Activated CD4-positive, alpha-beta T cell treated with anti-CD3 and anti-CD28 coated beads for 48 hours (primary cell): Measurements from ENCODE around the gene HAGH.

ENCODE experiments used
- DNase-seq: peaks from one replicate; pipeline ENCODE4 v3.0.0-alpha.2; 2020

Gene HAGH

DNA sequence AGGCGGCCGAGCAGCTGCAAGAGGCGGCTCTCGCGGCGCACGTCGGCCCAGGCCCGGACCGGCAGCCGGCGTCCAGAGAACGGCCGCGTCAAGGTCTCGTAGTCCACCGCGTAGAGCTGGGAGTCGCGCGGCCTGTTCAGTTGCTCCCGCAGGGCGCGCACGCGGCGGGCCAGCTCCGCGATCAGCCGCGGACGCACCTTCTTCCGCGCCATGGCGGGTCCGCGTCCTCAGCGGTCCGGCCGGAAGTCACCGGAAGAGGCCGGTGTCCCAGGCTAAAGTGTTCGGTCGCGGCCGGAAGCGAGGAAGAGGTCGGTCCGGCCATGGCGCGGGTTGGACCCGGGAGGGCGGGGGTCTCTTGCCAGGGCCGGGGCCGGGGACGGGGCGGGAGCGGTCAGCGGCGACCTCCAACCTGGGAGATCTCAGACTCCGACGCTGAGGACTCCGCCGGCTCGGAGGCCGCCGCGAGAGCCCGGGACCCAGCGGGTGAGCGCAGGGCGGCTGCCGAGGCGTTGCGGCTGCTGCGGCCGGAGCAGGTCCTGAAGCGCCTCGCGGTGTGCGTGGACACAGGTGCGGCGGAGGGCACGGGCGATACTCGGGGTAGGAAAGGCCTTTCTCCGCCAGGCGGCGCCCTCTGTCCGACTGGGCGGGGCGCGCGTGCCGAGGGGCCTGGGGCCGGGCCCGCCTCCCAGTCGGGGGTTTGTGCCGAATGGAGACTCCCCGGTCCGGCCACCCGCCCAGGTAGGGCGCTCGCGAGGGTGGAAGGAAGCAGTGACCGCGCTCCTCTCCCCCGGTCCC, 53.5 kb downstream of the HAGH start, which contains the start of gene MRPS34:
MRPS34 (minus strand) TSS at position 227 of the 795 bp plus-strand sequence; CDS start at position 212, 15 bp downstream.
- DNase-seq: peak; percentile 87

DNA sequence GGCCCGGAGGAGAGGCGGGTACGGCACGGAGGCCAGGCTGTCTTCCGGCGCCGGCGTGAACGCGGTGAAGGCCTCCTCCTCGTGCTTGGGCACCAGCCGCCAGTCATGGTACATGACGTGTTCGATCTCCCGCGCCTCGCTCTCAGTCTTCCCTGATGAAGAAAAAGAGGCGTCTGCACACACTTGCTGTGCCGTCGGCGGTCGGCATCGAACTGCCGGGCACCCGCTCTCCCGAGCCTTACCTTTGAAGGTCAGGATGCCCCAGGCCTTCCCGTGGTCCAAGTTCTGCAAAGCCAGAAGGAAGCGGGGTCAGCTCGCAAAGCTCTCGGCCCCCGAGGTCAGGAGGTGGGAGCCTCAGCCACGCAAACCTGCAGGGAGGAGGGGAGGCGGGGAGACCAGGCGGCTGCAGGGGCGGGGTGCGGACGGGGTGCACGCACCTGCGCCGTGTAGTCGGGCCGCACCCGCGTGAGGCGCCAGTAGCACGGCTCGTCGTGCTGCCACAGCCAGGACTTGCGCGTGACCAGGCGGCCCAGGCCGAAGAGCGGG, 54.2 kb downstream of the HAGH start, which contains the start of gene EME2:
EME2 (plus strand) TSS at position 449 of the 546 bp plus-strand sequence. CDS start 418 bp downstream, outside the sequence.
- peak; percentile 81 for DNase-seq

DNA sequence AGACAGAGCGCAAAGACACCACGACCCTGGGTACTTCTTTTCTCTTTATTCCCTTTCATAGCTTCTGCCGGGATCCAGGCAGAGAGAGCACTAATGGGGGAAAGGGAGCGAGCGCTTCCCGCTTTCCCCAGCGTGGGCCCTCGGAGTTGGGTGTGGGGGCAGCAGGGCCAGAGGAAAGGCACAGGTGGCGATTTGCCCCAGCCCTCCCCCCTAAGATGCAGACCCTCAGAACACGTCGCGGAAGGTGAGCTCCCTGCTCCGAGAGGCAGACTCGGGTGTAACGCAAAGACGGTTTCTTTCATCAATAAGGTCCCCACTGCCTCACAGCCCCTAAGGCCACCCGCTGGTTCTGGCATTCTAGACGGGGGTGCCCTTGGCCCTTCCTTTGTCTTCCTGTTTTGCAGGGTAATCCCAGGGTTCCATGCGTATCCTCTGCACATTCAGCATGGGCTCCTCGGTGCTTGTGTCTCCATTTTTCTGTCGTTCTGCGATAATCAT, 54.7 kb downstream of the HAGH start:
- DNase-seq: no peak

DNA sequence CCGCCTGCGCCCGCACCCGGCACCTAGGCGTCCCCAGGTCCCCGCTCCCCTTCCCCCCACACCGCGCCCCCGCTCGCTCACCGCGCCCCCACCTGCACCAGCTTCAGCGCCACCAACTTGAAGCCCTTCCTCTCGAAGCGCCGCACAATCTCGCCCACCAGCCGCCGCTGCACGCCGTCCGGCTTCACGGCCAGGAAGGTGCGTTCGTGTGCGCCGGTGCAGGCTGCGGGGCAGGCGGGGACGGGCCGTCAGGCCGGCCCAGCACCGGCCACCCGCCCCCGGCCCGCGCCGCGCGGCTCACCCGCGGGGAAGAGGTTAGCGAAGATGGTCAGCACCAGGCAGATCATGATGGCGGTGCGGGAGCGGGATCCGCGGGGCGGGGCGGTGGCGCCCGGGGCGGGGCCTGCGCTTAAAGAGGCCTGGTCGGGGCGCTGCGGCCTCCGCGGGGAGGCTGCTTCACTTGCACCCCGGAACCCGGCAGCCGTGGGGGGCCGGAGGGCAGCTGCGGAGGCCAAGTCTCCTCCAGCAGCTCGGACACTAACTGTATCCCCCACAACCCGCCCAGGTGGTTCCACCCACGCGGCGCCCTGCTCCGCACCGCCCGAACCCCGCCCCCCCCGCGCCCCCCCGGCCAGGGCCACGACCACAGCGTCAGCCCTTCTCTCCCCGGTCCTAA, 55.3 kb downstream of the HAGH start, which contains the start of gene NME3:
NME3 (minus strand) TSS at position 356 of the 676 bp plus-strand sequence; CDS start at position 347, 9 bp downstream.
- peak; percentile 87 for DNase-seq

DNA sequence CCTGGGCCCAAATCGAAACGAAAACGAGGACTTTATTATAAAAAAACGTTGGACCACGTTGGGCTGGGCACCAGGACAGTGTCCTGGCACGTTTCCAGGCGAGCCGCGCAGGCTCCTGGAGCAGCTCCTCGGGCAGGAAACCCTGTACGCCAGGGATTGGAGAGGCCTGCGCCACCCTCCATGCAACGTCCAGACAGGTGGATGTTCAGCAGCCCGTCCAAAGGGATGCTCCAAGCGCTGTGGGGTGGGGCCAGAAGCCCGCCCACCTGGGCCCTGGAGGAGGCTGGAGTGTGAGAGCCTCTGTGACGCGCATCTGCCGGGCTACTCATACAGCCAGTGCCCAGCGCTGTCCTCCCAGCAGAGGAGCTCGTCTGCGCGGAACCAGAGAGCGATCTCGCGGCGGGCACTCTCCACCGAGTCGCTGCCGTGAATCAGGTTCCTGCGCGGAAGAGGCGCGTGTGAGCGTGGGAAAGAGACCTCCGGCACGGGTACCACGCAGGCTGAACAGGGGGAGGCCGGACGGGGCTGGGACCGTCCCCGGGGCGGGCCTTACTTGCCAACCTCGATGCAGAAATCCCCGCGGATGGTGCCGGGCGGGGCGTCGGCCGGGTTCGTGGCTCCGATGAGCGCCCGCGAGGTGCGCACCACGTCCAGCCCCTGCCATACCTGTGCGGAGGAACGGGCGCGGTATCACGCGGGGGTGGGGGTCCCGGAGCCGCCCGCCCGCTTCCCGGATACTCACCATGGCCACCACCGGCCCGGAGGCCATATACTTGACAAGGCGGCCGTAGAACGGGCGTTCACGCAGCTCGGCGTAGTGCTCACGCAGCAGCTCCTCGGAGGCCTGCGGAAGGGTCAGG, 56.1 kb downstream of the HAGH start:
- DNase-seq: peak; percentile 65

DNA sequence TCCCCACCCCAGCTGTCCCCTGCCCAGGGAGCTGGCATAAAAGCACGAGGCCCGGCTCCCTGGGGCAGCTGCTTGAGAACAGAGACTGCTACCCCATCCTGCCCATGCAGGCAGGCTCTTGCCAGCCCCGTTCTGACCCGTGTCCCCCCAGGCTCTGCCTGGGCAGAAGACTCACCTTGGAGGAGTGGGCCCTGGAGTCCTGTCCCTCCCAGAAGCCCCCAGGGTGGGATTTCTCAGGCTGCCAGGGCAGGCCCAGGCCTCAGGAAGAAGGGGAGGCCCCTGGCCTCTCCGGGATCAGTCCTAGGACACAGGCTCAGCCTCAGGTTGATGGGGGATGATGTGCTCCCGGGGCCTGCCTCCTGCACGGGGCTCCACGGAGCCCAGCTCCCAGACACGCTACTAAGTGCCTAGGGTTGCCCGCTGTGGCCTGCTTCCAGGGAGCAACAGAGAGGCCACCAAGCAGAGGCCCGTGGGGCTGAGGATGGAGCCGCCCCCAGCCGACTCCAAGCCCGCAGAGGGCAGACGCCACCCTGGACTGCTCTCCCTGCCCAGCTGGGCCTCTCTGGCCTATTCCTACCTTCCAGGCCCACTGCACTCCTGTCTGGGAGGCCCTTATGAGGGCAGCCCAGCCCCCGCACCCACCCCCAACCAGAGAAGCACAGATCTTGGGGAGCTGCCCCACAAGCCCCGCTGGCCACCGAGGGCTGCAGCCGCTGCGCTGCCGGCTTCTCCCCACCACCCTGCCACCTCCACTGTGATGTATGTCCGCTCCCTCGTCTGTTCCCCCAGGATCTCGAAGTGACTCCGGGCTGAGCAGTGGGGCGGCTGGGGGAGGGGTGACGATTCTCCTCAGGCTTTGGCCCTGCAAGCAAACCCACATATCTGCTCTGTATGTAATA, 57.0 kb downstream of the HAGH start:
- DNase-seq: no peak

DNA sequence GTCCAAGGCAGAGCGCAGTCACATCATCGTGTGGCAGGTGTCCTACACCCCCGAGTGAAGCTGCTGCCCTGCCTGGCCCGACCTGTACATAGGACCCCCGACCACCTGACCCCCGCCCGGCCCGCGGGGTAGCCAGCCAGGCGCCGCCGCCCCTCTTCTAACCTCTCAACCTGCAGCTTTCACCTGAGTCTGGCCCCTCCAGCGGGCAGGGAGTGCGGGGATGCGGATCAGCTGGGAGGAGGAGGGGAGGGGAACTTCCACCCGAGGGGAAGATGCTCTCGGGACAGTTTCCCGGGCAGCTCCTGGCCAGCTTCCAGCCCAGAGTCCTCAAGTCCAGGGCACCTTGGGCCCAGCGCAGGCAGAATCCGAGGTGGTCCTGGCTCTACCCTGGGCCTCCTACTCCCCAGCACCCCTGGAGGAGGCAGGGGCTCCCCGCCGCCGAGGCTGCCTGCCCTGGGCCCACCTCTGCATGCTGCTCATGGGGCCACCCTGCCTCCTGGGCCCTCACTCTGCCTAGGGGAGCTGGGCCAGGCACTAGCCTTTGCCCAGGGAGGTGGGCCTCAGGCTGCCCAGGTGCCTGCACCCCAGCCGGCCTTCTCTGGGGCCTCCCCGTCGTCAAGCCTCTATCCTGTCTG, 57.7 kb downstream of the HAGH start:
- no peak for DNase-seq

DNA sequence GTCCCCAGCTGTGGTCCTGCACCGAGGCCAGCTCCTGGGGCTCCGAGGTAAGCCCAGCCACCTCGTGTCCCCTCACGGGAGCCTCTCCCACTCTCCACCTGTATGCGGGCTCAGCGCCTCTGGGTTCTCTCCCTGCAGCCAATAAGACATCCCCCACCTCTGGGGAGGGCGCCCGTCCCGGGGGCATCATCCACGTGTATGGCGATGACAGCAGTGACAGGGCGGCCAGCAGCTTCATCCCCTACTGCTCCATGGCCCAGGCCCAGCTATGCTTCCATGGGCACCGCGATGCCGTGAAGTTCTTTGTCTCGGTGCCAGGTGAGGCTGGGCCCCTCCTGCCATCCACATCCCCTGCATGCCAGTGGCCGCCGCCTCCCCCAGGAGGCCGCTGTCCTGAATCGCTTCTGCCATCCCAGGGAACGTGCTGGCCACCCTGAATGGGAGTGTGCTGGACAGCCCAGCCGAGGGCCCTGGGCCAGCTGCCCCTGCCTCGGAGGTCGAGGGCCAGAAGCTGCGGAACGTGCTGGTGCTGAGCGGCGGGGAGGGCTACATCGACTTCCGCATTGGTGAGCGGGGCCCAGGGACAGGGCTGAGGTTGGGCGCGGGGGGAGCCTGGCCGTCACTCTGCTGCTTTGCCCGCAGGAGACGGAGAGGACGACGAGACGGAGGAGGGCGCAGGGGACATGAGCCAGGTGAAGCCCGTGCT, 58.4 kb downstream of the HAGH start:
- no peak for DNase-seq

DNA sequence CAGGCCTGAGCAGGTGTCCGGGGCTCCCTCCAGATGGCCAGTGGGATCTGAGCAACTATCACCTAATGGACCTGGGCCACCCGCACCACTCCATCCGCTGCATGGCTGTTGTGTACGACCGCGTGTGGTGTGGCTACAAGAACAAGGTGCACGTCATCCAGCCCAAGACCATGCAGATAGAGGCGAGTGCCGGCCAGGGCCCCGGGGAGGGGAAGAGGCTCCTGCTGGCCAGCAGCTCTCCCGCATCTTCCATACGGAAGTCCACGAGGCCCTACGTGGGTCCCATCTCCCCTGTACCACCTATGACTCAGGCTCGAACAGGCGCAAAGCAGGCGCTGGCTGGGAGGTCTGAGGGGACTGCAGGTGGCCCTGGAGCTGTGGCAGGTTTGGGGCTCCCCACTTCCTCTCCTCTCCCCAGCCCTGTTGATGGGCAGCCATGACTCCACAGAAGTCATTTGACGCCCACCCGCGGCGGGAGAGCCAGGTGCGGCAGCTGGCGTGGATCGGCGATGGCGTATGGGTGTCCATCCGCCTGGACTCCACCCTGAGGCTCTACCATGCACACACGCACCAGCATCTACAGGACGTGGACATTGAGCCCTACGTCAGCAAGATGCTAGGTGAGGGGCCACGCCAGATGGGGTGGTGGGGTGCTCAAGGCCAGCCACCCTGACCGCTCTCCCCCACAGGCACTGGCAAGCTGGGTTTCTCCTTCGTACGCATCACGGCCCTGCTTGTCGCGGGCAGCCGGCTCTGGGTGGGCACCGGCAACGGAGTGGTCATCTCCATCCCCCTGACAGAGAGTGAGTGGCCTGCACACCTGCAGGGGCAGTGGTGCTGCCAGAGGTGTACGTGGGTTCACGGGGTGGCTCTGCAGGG, 59.3 kb downstream of the HAGH start:
- DNase-seq: no peak

DNA sequence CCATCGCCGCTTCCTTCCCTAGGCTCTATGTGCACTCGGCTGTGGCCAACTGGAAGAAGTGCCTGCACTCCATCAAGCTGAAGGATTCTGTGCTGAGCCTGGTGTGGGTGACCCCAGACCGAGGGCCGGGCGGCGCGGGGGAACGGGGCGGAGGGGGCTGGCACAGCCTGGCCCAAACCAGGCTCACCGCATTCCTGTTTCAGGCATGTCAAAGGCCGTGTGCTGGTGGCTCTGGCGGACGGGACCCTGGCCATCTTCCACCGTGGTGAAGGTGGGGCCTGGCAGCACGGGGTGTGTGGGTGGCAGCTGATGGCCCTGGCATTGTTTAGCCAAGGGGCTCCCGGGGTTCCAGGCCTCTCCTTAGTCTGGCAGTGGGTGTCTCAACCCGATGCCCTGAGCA, 59.9 kb downstream of the HAGH start:
- DNase-seq: no peak

DNA sequence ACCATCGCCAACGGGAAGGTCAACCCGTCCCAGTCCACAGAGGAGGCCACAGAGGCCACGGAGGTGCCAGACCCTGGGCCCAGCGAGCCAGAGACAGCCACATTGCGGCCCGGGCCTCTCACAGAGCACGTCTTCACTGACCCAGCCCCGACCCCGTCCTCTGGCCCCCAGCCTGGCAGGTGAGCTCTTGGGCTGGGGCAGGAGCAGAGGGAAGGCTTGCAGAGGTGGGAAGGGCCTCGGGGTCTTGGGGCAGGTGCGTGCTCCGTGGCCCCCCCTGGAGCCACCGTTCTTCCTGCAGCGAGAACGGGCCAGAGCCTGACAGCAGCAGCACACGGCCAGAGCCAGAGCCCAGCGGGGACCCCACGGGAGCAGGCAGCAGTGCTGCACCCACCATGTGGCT, 60.4 kb downstream of the HAGH start:
- no peak for DNase-seq

DNA sequence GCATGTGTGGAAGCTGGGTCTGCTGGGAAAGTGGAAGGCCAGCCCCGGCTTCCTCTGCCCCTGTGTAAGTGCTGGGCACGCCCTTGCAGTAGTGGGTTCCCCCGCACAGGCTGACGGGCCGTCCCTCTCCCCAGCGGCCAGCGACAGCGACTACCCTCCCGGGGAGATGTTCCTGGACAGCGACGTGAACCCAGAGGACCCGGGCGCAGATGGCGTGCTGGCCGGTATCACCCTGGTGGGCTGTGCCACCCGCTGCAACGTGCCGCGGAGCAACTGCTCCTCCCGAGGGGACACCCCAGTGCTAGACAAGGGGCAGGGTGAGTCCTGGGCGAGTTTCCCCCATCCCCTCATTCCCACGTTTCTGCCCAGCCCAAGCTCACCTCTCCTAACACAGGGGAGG, 60.8 kb downstream of the HAGH start:
- DNase-seq: no peak

DNA sequence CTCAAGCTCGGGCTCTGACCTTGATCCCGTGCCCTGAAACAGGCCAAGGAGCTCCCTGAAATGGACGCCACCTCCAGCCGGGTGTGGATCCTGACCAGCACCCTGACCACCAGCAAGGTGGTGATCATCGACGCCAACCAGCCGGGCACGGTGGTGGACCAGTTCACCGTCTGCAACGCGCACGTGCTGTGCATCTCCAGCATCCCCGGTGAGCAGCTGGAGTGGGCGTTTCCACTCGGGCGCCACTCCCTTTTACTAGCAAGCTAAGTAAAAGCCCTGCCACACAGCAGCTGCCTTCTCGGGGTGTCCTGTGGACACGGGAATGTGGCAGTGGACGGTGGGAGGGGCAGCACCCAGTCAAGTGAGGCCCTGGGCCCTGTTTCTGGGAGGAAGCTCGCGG, 61.7 kb downstream of the HAGH start:
- DNase-seq: no peak

DNA sequence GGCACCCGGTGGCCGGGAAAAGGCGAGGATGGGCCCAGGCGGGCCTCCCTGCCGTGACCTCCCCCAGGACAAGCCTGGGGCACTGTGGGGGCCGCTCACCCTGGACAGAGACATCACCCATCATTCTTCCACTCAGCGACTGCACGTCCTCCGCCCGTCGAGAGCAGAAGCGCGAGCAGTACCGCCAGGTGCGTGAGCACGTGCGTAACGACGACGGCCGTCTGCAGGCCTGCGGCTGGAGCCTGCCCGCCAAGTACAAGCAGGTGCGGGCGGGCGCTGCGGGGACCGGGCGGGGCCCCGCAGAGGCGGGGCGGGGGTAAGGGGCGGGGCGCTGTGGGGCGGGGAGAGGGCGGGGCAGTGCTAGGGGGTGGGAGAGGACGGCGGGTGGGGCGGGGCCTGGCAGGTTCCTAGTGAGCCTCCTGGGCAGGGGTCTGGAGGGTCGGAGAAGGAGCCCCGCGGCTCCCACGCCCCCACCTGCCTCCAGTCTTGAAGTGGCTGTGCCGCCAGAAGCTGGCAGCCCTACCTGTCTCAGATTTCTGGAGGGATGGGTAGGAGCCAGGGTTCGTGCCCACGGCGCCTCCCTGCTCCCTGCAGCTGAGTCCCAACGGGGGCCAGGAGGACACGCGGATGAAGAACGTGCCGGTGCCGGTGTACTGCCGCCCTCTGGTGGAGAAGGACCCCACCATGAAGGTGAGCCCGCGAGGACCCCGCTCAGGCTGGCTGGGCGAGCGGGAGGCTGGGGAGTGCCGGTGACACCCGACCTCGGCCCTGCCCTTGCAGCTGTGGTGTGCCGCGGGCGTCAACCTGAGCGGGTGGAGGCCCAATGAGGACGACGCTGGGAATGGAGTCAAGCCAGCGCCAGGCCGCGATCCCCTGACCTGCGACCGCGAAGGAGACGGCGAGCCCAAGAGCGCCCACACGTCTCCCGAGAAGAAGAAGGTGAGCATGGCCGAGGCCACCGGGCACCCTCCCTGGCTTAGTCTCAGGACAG, 62.8 kb downstream of the HAGH start:
- no peak for DNase-seq

DNA sequence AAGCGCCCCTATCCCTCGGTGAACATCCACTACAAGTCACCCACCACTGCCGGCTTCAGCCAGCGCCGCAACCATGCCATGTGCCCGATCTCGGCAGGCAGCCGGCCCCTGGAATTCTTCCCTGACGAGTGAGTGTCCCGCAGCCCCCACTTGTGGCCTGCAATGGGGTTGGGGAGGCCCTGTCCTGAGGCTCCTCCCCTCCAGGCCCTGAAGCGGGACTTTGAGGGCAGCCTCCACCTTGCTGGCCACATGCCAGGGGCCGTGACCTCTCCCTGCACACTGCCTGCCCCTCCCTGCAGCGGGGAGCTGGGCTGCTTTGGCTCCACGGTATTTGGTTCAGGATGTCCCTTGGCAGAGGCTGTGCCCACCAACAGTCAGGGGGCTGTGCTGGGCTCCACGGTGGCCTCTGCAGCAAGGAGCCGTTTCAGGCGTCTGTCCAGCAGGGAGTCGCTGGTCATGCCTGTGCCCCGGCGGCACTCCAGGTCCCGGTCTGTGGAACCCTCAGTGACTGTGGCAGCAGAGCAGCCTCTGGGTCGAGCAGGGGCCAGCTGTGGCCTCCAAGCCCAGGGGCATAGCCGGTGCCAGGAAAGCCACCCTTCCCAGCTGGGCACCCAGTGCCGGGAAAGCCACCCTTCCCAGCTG, 63.6 kb downstream of the HAGH start:
- DNase-seq: no peak

DNA sequence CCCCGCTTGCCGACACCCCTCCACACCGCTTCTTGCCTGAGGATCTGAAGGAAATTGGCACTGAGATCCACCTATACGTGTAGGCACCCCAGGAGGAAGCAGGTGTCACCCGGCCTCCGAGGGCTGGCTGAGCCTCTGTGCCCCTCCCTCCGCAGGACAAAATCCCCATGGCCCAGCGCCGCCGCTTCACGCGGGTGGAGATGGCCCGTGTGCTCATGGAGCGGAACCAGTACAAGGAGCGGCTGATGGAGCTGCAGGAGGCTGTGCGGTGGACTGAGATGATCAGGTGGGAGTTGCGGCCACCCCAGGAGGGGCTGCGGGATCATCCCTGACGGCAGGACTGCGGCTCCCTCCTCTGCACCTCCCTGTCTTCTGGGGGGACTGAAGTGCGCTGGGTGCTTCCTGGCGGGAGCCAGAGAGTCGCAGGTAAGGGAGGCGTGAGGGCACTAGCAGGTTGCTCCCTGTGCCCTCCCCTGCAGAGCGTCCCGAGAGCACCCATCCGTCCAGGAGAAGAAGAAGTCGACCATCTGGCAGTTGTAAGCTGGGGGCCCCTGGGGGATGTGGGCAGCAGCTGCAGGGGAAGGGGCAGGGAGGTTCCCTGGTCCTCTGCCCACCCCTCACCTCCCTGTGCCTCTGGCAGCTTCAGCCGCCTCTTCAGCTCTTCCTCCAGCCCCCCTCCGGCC, 64.3 kb downstream of the HAGH start:
- no peak for DNase-seq

DNA sequence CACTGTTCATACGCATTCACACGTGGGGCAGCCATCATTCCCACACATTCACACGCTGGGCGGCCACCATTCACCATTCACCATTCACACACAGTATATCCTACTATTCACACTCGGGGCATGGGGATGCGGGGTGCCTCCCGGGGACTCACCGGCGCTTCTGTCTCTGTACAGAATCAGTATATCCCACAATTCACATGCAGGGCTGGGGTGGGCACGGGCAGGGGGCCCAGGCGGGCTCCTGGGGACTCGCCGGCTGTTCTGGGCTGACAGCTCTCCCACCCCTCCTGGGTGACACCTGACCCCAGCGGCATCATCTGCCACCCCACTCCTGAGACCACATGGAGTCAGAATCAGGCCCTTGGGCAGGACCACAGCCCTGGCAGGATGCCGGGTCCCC, 64.9 kb downstream of the HAGH start:
- no peak for DNase-seq
